Neural crest cell (in vitro differentiated cells): Measurements from ENCODE around the gene ARFGEF2. TPM values are rescaled to one million over a fixed set of nuclear protein-coding genes. Genes with fewer than 3 reads are reported as not detected.

ENCODE experiments used
- DNase-seq: peaks from one replicate; pipeline ENCODE4 v3.0.0; 2021; ENCODE audit warnings: low read depth, mixed read lengths, low spot score
- H3K27ac Mint-ChIP-seq: one replicate; pipeline ENCODE4 v1.8.0; 2021; ENCODE audit warnings: mild to moderate bottlenecking, mixed read lengths; ENCODE audit not compliant: unreplicated experiment
- H3K27me3 Mint-ChIP-seq: 2 replicates; pipeline ENCODE4 v1.8.0; 2021; ENCODE audit warnings: low read depth, mild to moderate bottlenecking, mixed read lengths
- H3K36me3 Mint-ChIP-seq: 2 replicates; pipeline ENCODE4 v1.8.0; 2021; ENCODE audit warnings: low read depth, mild to moderate bottlenecking, mixed read lengths
- H3K4me1 Mint-ChIP-seq: 2 replicates; pipeline ENCODE4 v1.8.0; 2021; ENCODE audit warnings: mixed read lengths
- H3K4me3 Mint-ChIP-seq: one replicate; pipeline ENCODE4 v1.8.0; 2021; ENCODE audit warnings: mild to moderate bottlenecking, mixed read lengths
- H3K9me3 Mint-ChIP-seq: 2 replicates; pipeline ENCODE4 v1.8.0; 2021; ENCODE audit warnings: mixed read lengths
- CTCF ChIP-seq: fragments of 200-600 bp; sonication (generic); conservative IDR thresholded peaks from 2 replicates; pipeline ENCODE4 v1.5.0; 2021; ENCODE audit warnings: antibody characterized with exemption, mild to moderate bottlenecking
- total RNA-seq: library from RNA; stranded (reverse); gene quantifications from 2 replicates; pipeline ENCODE4 v1.2.1, GENCODE V29; 2021

The ARFGEF2 gene
- total RNA-seq, 1 donor from 2014 or later = 18.0 TPM

GRCh38 chr20:48958743-48959142 lies 37.2 kb downstream of the ARFGEF2 start:
- no peak for TF ChIP-seq CTCF
- no peak for DNase-seq
- Mint-ChIP-seq H3K9me3 (no peaks in the 10 kb centered on the region), H3K27ac (no peak overlapping the region), H3K27me3 (no peaks in the 10 kb centered on the region), H3K36me3 (peaks cover 12% of the 10 kb centered on the region), H3K4me3 (no peak overlapping the region), H3K4me1 (peaks cover 12% of the 10 kb centered on the region)

GRCh38 chr20:48959899-48960550 lies 38.5 kb downstream of the ARFGEF2 start:
- no peak overlapping the region for H3K27ac Mint-ChIP-seq
- H3K4me1 Mint-ChIP-seq = peaks cover 13% of the 10 kb centered on the region
- H3K9me3 Mint-ChIP-seq = no peaks in the 10 kb centered on the region
- no peak for TF ChIP-seq CTCF
- H3K27me3 Mint-ChIP-seq = no peaks in the 10 kb centered on the region
- H3K4me3 Mint-ChIP-seq = no peak overlapping the region
- DNase-seq = no peak
- H3K36me3 Mint-ChIP-seq = peaks cover 14% of the 10 kb centered on the region

GRCh38 chr20:48962421-48962820 lies 40.9 kb downstream of the ARFGEF2 start:
- DNase-seq = no peak
- Mint-ChIP-seq H3K9me3 (no peaks in the 10 kb centered on the region), H3K36me3 (peaks cover 5% of the 10 kb centered on the region), H3K27ac (no peak overlapping the region), H3K4me3 (no peak overlapping the region), H3K27me3 (no peaks in the 10 kb centered on the region), H3K4me1 (peaks cover 13% of the 10 kb centered on the region)
- TF ChIP-seq CTCF = no peak

- H3K9me3 Mint-ChIP-seq = no peaks in the 10 kb centered on the region
- H3K4me3 Mint-ChIP-seq = no peak overlapping the region
- H3K36me3 Mint-ChIP-seq = peaks cover 7% of the 10 kb centered on the region
- no peak for DNase-seq
- H3K4me1 Mint-ChIP-seq = peaks cover 13% of the 10 kb centered on the region
- peak overlapping the region; percentile 86 for H3K27ac Mint-ChIP-seq
- no peak for TF ChIP-seq CTCF
- no peaks in the 10 kb centered on the region for H3K27me3 Mint-ChIP-seq
Measured at GRCh38 chr20:48962976-48963771, 41.7 kb downstream of the ARFGEF2 start.

GRCh38 chr20:48965189-48965910 lies 43.8 kb downstream of the ARFGEF2 start:
- no peak for DNase-seq
- Mint-ChIP-seq H3K9me3 (no peaks in the 10 kb centered on the region), H3K4me1 (peaks cover 13% of the 10 kb centered on the region), H3K27ac (no peak overlapping the region), H3K4me3 (no peak overlapping the region), H3K36me3 (peaks cover 16% of the 10 kb centered on the region), H3K27me3 (no peaks in the 10 kb centered on the region)
- TF ChIP-seq CTCF = no peak
